ENCODE results near the gene NELL1.
A peak's percentile ranks its signal among the peaks of the same experiment; 100 is the strongest.

NELL1 gene

DNA sequence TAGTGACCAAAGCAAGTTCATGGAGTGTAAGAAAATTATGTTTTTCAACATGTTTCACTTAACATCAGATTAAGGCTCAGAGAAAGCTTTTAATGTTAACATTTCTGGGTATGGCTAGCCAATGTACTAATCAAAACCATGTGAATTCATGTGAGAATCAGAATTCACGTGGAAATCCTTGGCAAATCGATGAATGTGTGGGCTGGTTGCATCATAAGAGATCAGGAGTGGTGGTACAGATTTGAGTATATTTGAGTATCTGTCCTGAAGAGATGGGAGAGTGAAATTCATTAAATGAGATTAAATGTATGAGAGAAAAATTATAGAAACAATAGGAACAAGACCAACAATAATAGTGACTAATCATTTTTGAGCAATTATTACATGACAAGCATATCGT, 884.9 kb downstream of the NELL1 start:
- Mint-ChIP-seq H3K27me3 (ENCODE audit: low read depth) (no peaks in the 10 kb centered on the region), H3K9me3 (peaks cover 3% of the 10 kb centered on the region)
- TF ChIP-seq, protein P1, sequence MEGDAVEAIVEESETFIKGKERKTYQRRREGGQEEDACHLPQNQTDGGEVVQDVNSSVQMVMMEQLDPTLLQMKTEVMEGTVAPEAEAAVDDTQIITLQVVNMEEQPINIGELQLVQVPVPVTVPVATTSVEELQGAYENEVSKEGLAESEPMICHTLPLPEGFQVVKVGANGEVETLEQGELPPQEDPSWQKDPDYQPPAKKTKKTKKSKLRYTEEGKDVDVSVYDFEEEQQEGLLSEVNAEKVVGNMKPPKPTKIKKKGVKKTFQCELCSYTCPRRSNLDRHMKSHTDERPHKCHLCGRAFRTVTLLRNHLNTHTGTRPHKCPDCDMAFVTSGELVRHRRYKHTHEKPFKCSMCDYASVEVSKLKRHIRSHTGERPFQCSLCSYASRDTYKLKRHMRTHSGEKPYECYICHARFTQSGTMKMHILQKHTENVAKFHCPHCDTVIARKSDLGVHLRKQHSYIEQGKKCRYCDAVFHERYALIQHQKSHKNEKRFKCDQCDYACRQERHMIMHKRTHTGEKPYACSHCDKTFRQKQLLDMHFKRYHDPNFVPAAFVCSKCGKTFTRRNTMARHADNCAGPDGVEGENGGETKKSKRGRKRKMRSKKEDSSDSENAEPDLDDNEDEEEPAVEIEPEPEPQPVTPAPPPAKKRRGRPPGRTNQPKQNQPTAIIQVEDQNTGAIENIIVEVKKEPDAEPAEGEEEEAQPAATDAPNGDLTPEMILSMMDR (IDR thresholded peaks at IDR 0.05; ENCODE audit: unreplicated experiment in 3 of 3) = no peak

DNA sequence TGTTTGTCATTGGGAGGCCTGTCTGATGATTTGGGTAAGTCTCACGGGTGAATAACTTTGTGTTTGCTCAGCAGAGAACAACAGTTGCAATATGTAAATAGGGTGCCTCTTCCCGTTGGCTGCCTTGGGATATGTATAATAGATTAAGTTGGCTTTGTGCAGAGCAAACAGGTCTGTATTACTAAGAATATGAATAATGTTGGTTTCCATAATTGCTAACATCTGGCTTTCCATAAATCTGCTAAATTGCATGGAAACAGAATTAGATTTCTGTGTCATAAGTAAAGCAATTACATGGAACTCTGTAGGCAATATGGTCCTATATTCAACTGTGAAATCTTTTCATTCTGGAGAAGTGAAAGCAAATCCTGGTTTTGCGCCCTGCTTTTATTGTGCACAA, 887.5 kb downstream of the NELL1 start:
- Mint-ChIP-seq H3K27ac (peak overlapping the region; percentile 14 to 80 (median 71)), H3K27me3 (ENCODE audit: low read depth) (no peaks in the 10 kb centered on the region), H3K36me3 (ENCODE audit: low read depth) (no peaks in the 10 kb centered on the region), H3K4me1 (peaks cover 44% of the 10 kb centered on the region), H3K9me3 (no peaks in the 10 kb centered on the region), H3K4me3 (peak overlapping the region in 2 of 3 experiments; percentile 6 to 21)
- TF ChIP-seq, protein P1 (IDR thresholded peaks at IDR 0.05; ENCODE audit: unreplicated experiment in 3 of 3) = no peak

More for the DNA sequence above, 884.9 kb downstream of the NELL1 start:
- no peaks in the 10 kb centered on the region for H3K36me3 Mint-ChIP-seq (ENCODE audit: low read depth)
- H3K27ac Mint-ChIP-seq = peak overlapping the region in 2 of 3 experiments; percentile 12 to 53
- no peak overlapping the region for H3K4me3 Mint-ChIP-seq
- H3K4me1 Mint-ChIP-seq = peaks cover 49% of the 10 kb centered on the region

DNA sequence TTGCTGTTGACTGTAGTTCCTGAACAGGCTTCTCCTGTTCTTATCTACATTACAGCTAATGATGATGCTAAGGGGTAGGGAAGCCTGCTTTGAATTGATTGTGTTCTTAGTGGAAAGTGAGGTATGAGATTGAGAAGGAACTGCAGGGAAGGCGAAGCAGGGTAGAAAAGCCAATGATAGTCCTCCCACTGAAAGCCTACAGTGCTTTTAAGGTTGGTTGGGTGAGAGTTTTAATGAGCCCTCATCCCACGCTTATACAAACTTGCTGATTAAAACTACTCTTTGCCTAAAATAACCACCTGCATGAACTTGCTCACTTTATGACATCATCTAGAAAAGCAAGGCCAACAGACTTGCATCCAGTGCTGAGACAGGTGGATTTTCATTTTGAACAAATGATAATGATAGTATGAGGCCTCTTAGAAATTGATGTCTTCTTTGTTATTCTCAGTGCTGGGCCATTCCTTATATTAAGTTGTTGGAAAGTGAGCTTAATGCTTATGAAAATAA, 891.1 kb downstream of the NELL1 start:
- Mint-ChIP-seq H3K9me3 (no peaks in the 10 kb centered on the region), H3K27ac (no peak overlapping the region), H3K27me3 (ENCODE audit: low read depth) (no peaks in the 10 kb centered on the region), H3K4me1 (peaks cover 15% of the 10 kb centered on the region), H3K36me3 (ENCODE audit: low read depth) (no peaks in the 10 kb centered on the region), H3K4me3 (no peak overlapping the region)
- TF ChIP-seq, protein P1 (IDR thresholded peaks at IDR 0.05; ENCODE audit: unreplicated experiment in 3 of 3) = no peak

DNA sequence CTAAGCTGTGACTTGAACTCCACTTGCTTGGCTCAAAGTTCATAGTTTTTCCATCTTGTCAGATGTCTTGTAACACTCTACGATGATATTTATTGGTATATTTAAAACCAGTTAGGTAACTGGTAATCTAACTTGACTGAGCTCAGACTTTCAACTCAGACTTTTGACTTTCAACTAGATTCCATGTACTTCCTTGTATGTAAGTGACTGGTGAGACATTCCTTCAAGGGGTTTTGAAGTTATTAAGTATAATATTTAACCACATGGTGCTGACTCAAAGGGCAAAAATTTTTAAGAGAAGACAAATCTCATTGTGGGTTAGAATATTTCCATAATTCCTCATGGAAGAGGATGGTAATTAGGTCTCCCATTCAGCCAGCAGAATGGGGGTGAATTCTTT, 892.2 kb downstream of the NELL1 start:
- Mint-ChIP-seq H3K9me3 (no peaks in the 10 kb centered on the region), H3K27me3 (ENCODE audit: low read depth) (no peaks in the 10 kb centered on the region), H3K4me1 (peaks cover 6% of the 10 kb centered on the region), H3K27ac (peak overlapping the region; percentile 2 to 41 (median 32)), H3K36me3 (ENCODE audit: low read depth) (no peaks in the 10 kb centered on the region), H3K4me3 (no peak overlapping the region)
- TF ChIP-seq, protein P1 (IDR thresholded peaks at IDR 0.05; ENCODE audit: unreplicated experiment in 3 of 3) = no peak

DNA sequence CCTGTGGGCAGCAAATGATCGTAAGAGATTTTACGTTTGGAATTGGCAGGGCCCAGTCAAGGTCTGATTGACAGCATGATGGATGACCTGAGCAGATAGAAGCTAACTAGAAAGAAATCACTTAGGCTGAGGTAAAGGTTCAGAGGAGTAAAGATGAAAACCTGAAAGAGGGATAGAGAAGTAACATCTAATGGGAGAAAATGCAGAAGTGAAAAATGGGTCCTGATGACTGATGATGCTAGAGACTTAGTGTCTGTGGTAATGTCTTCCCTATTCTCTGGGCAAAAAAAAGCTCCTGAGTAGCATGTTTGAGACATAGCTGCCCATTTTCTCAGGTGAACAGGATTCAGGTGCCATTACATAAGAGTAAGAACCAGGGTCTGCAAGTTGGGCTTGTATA, 894.7 kb downstream of the NELL1 start:
- Mint-ChIP-seq H3K36me3 (ENCODE audit: low read depth) (no peaks in the 10 kb centered on the region), H3K27ac (no peak overlapping the region), H3K27me3 (ENCODE audit: low read depth) (no peaks in the 10 kb centered on the region), H3K9me3 (no peaks in the 10 kb centered on the region), H3K4me3 (no peak overlapping the region), H3K4me1 (no peaks in the 10 kb centered on the region)
- TF ChIP-seq, protein P1 (IDR thresholded peaks at IDR 0.05; ENCODE audit: unreplicated experiment in 3 of 3) = no peak
